NCI-H2227 (cell line): ENCODE data around the gene CDRT15.
"Not testable (repeated sequence)": the region's sequence is repeated elsewhere in the genome, so short reads cannot be mapped to it uniquely, and the experiment has no call there.

Experiments used
- DNase-seq: peaks from one replicate; lab custom pipeline; 2025; ENCODE audit not compliant: unreplicated experiment; lab: John Stamatoyannopoulos, UW

CDRT15 gene

DNA sequence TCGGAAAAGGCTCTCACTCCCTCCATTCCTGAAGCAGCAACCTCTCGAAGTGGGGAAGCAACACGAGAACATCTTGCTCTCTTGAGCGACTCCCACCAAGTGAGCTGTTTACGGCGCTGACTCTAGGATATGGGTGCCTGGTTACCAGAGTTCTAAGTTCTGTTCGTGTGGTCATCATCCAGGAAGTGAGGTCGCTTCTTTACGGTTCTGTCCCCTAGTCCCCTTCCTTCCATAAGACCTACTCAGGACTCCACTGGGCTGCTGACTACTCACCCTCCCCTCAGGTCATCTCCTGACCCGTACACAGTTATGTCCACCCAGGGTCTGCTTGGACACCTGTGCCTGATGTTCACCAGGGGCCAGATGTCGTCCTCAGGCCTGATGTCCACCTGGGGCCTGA lies at the start of gene CDRT15:
TSS of gene CDRT15 (minus strand) at position 101 of the 400 bp plus-strand sequence. CDS start at position 72, 29 bp downstream.
- not testable (repeated sequence) for DNase-seq

DNA sequence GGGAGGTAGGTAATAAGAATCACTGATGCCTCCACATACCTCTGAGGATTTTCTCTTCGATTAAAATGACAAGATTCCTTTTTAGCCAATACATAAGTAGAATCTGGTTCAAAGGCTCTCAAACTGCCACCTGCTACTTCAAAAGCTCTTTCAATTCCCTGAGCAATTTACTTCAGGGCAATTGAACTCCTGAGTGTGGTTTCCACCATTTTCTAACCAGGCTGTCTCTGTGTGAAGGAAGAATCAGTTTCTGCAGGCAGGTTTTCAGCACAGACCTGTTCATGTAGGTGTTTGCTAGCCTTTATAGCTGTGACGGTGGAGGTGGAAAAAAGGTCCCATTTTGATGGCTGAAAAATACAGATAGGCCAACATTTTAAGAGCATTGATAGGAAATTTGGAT lies 46.1 kb upstream of the CDRT15 start:
- no peak for DNase-seq

DNA sequence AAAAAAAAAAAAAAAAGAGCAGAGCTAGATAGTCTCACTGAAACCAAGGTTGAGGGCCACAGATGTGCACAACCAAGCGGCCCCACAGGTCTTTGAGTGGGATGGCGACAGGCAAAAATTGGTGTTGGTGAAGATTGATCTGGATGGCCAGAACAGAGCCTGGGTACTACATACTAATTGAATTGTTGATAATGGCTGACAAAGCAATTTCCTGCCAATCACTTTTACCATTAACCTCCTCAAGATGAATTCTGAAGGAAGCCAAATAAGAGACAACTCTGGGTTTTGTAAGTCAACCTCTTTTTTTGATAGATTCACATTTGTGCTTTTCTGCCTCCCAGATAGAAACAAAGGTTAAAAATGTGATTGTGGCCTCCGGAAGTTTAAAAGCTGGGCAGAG lies 44.9 kb upstream of the CDRT15 start:
- DNase-seq = no peak

DNA sequence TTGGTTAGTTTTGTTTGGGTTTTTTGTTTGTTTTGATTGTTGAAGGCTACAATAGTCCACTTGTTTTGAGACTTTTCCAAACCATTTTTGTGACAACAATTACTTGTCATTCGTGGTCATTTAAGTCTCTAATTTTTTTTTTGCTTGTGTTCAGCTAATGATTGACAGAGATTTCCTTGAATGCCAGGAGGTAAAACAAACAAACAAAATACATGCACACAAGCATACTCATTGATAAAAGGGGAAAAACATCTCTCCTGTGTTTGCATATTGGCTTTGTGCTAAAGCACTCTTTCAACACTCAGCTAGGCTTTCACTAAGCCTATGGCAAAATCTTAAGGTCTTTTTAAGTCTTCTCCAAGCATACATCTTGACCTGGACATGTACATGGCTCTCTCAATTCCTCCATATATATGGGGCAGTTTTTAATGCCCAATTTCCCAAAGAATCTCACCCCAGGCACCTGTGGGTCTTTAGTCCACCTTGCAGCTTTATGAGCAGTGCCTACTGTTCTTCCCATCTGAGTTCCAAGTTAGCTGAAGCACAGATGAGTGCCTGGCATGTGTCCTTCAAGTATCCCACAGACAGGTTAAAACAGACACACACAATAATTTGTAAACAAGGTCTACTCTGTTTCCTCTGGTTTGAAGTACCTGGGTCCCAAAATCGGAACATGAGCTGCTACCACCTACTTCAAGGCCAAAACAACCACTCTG lies 40.0 kb upstream of the CDRT15 start:
- no peak for DNase-seq

DNA sequence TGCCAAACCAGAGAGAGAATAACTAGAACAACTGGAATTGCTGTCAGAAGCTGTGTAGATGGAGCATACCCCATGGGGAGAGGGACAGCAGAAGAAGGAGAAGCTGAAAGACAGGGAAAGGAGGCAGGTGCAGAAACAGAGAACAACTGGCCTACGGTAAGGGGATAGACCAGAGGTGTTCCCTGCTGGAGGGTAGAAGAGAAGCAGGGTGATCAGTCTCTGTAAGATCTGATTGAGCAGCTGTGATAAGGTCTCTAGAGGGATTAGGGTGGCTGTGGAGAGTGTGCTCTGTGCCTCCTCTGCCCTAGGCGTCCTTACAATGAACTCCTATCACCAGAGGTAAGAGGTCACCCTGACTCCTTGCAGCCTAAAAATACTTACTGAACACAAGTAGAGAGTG lies 33.8 kb upstream of the CDRT15 start:
- no peak for DNase-seq

DNA sequence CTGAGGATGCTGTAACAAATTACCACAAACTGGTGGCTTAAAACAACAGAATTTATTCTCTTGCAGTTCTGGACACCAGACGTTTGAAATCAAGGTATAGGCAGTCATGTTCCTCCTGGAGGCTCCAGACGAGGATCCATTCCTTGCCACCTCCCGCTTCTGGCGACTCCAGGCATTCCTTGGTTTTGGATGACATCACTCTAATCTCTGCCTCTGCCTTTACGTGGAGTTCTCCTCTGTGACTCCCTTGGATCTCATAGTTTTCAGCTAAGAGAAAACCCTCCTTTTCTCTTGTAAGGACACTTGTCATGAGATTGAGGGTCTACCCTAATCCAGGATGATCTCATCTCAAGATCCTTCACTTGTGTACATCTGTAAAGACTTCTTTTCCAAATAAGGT lies 32.8 kb upstream of the CDRT15 start:
- DNase-seq = no peak

DNA sequence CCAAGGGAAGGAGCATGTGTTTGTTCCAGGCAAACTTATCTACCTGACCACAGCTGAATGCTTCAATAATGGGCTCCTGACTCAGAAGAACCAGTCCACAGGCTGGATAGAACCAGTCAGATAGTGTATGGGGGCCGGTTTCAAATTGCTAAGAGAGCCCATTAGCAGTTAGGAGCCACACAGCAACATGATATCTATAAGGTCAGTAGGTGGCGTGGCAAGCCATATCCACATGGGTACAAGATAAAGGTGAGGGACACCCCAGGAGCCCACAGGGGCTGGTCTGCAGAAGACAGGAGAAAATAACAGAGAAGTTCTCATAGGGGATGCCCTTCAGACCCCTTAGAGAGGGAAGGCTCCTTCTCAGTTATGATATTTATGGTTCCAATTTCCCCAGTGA lies 31.6 kb upstream of the CDRT15 start:
- no peak for DNase-seq

DNA sequence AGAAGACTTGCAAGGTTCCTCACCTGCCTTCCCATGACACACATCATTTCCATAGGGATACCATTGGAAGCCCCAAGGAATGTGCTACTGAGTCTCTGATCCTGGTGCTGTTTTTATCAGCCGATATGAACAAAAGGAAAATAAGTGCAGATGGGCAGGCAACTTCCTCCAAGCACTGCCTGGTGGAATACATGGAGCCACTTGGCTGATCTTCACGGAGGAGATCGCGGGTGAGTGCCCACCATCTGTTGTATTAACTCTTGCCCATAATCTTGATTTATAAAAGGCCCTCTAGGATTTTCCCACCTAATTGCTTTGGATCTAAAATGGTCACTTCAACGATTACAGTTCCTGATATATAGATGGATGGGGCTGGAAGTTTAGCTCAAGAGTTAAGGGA lies 24.7 kb upstream of the CDRT15 start:
- DNase-seq = no peak

DNA sequence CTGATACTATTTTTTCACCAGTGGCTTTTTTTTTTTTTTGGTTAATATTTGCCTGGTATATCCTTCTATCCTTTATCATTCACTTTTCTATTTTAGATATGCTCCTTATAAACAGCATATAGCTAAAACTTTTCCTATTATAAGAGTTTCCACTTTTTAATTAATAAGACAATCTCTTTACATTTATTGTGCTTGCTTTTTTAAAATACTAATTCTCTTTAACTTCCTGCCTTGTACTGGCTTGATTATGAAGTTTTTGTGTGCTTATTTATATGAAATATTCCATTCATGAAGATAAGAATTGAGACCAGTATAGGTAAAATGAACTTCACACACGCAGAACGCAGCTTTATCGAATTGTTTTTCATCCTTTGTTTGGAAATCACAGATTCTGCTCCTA lies 9.0 kb upstream of the CDRT15 start:
- no peak for DNase-seq

DNA sequence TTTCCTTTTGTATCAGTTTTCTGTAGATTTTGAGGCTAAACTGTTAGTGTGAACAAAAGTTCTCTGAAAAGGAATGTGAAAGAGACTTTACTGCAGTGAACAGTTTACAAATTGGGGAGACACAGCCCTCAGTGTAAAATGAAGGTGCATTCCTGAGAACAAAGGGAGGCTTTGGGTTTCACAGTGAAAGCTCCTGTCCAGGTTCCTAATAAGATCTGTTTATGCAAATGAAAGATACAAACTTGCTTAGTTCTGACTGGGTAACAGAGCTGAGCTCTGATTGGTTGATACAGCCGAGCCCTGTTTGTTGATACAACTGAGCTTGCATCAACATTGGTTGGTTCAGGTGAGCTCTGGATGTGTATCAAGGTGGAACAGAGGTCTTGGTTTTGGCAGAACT lies 8.3 kb upstream of the CDRT15 start:
- no peak for DNase-seq

DNA sequence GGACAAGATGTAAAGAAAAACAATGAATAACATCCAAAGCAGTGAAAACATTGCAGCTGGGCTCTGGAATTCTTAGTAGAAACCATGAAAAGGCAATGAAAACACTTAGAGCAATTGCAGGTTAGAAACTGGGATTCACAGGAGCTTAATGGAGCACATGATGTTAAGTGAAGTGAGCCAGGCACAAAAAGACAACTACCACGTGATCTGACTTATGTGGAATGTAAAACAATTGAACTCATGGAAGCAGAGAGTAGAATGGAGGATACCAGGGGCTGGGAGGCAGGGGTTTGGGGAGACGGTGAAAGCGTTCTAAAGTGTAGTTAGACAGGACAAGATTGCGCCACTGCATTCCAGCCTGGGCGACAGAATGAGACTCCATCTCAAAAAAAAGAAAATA lies 2.6 kb upstream of the CDRT15 start:
- not testable (repeated sequence) for DNase-seq

DNA sequence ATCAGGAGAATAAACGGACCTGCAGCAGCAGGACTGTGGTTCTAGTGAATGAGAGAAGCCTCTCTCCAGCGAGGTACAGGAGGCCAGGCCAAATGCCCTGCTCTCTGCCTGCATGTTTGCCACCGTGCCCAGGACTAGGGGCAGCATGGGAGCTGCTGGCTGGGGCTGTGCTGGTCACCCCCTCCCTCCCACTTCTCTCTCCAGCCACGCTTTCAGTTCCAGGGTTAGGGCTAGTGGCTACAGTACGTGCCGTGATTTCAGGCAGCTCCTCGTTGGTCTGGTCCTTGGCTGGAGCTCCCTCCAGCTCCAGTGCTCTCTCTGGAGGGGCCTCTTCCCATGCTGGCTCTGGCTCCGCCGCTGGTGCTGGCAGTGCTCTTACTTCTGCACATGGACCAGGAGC lies 630 bp downstream of the CDRT15 start:
- DNase-seq = not testable (repeated sequence)

DNA sequence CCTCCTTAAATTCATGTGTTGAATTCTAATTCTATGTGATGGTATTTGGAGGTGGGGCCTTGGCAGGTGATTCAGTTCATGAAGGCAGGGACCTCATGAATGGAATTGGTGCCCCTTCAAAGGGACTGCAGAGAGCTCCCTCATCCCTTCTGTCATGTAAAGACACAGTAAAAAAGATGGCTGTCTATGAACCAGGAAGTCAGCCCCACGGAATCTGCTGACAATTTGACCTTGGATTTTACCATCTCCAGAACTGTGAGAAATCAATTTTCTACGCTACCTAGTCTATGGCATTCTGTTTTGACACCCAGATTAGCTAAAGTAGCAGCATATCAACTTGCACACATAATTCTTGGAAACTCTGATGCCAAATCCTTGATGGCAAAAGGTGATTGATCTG lies 1.6 kb downstream of the CDRT15 start:
- not testable (repeated sequence) for DNase-seq

DNA sequence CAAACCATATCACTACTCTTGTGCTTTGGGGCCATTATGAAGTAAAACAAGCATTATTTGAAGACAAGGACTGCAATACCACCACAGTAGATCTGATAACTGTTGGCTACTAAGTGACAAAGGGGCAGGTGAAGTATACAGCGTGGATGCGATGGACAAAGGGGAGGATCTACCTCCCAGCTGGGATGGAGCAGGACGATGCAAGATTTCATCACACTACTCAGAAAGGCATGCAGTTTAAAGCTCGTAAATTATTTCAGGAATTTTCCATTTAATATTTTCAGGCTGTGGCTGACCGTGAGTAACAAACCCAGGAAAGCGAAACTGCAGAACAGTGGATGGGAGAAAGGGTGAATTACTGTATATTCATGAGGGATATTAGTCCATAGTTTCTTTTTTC lies 5.5 kb downstream of the CDRT15 start:
- DNase-seq = not testable (repeated sequence)

DNA sequence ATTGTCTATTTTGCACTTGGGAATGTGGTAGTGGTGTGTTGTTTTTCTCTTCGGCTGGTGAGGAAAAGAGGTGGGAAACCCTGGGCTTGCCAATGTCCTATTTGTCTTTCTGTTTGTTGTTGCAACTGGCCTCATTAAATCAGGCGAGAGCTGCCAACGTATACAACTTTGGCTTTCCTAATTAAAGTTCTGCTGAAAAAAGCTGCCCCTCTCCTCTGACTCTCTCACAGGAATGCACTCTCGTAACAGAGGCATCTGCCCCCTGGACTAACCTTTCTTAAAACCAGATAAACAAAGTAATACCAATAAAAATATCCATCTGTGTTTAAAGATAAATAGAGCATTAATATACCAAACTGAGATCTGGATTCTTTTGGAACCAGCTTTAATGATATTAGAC lies 7.8 kb downstream of the CDRT15 start:
- no peak for DNase-seq

DNA sequence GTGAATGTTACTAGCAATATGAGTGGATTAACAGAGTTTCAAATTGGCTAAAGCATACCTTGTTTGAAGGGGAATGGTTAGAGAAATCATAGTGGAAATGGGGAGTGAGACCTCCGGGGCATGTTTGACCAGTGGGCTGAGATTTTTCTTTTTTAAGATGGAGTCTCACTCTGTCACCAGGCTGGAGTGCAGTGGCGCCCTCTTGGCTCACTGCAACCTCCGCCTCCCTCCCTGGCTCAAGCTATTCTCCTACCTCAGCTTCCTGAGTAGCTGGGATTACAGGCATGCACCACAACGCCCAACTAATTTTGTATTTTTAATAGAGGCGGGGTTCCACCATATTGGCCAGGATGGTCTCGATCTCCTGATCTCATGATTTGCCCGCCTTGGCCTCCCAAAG lies 9.6 kb downstream of the CDRT15 start:
- no peak for DNase-seq

DNA sequence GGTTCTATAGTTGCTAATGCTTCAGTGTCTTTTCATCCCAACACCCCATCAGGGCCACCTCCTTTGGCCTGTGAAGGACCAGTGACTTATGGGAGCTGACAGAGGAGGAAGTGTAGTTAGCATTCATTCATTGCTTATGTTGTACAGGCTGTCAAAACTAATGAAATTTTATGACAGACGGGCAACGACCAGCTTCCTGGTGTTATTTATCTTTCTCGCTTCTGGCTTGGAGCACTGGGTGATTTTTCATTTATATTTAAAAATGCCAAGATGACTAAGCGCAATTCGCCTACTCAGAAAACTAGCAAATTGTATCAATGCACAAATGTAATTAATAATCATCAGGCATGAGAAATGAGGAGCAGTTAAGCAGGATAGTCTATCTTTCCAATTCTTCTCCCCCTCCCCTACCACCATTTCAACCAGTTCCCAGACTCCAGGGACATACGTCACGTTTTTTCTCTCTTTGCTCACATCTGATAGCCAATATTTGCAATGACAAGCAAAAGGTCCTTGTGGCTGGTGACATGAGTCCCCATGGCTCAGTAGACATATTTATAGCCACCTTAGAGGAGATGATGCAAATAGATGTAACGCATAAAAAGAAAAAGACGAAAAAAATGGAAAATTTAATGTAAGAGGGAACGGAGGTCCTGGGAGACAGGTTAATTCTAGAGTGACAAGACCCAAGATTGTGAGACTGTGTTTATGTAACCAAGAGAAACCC lies 11.2 kb downstream of the CDRT15 start:
- DNase-seq = no peak

DNA sequence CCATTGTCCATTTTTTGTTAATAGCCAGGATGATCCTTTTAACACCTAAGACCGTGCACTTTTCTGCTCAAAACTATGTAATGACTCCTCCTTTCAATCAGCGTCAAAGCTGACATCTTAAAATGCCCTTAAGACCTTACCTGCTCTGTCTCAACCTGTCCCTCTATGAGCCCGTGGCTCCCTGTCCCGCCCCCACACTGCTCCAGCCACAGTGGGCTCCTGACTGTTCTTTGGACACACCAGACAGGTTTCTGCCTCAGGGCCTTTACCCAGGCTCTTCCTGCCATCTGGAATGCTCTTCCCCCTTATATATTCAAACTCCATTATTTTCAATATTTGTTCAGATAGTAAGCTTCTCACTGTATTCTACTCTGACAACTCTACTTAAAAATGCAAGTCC lies 14.1 kb downstream of the CDRT15 start:
- DNase-seq = no peak

DNA sequence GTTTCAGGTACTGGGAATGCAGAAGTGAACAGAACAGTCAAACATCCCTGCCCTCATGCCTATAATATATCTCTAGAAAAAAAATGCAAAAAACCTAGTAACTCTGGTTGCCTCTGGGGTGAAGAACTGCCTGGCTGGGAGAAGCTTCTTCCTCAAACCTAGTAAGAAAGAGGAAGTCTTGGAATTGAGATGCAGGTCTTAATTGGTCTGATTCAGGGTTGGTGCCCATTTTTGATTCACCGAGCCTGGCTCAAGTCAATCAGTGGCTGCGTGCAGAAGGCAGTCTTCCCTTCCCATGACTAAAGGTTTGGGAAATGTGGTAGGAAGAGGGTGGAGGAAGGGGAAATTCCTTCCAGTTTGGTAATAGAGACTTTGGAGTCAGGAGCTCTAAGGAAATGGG lies 22.4 kb downstream of the CDRT15 start:
- DNase-seq = no peak

DNA sequence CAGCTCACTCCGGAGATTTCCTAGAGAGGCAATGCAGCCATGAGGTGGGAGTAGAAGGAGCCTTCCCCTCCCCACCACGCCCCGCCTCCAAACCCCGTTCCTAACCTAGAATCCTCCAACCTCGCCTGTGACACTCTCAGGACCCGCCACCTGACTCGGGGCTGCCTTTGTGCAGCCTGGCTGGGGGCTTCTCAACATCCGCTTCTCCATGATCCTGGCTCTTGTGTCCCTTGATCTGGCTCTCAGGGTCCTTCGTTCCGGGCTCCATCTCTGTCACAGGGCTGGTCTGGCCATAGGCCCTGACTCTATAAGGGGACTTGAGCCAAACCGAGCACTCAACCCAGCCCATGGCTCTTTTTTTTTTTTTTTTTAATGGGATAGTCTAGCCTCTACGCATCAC lies 24.3 kb downstream of the CDRT15 start:
- no peak for DNase-seq

DNA sequence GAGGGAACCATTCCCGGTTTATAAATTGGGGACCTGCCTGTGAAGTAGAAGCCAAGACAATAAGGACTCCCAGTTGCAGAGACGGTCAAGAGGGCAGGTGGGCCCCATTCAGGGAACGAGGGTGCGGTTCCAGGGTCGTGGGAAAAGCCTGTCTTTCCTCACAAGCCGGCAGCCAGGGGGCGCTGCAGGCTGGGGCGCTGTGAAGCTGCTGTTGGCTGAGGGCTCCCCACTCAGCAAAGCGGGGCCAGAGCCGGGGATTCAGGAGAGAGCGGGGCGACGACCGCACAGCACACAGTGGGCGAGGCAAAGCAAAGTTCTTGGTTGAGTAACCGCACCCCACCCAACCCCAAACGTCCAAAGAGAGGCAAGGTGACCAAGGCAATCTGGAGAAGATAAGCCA lies 24.9 kb downstream of the CDRT15 start:
- no peak for DNase-seq

DNA sequence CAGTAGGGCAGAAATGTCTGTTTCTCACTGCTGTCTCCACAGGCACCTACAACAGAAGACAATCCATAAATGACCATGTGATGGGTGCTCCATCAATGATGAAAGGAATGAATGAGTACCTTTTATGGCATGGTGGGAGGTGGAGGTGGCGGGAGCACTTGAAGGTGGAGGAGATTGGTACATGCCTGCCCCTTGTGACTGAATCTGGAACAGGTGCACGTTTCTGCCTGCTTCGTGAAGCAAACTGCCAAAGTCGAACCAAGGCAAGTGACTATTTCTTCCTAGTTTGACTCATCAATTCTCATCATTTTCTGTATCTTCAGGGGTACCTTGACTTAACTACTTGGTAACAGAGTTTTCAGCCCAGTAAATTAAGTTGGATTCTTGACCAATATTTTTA lies 25.4 kb downstream of the CDRT15 start:
- no peak for DNase-seq

DNA sequence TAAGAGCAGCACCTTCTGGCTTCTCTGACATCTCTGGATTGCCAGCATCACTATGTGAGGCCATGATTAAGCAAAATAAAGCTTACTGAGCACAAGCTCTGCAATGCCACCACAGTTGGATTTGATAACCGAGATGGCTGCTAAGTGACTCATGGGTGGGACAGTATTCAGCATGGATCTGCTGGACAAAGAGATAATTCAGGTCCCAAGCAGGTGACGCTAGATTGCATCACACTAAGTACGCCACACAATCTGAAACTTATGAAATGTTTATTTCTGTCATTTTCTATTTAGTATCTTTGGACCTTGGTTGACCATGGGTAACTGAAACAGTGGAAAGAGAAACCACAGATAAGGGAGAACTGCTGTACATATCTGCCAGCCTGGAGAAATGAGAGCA lies 27.4 kb downstream of the CDRT15 start:
- no peak for DNase-seq
